ENCODE data around the gene MRI1.
"Not testable (repeated sequence)": the region's sequence is repeated elsewhere in the genome, so short reads cannot be mapped to it uniquely, and the experiment has no call there.

Gene MRI1

DNA sequence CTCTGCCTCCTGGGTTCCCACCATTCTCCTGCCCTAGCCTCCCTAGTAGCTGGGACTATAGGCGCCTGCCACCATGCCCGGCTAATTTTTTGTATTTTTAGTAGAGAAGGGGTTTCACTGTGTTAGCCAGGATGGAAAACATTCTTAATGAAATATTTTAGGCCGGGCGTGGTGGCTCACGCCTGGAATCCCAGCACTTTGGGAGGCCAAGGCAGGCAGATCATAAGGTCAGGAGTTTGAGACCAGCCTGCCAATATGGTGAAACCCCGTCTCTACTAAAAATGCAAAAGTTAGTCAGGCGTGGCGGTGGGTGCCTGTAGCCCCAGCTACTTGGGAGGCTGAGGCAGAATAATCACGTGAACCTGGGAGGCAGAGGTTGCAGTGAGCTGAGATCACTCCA, 29.0 kb downstream of the MRI1 start:
- not testable (repeated sequence) for H3K36me3 ChIP-seq (replicated peaks in 1 of 2; ENCODE audit: control insufficient read depth in 2 of 2, insufficient read depth in 2 of 2, low read length in 2 of 2); H2BK12ac ChIP-seq (ENCODE audit: low read length); H2BK120ac ChIP-seq (ENCODE audit: low read depth, low read length); H2AFZ ChIP-seq (ENCODE audit: low read length); H3K4me3 ChIP-seq (ENCODE audit: low read length in 2 of 2); H3K4me2 ChIP-seq (ENCODE audit: insufficient read depth, low read length, poor library complexity, severe bottlenecking); H3K9me3 ChIP-seq (replicated peaks in 1 of 2; ENCODE audit: control insufficient read depth in 2 of 2, insufficient read depth in 1 of 2, low read depth in 1 of 2, low read length in 2 of 2); H3K18ac ChIP-seq (ENCODE audit: low read length); H2BK15ac ChIP-seq (ENCODE audit: low read length); H3K9ac ChIP-seq (ENCODE audit: low read depth, low read length, poor library complexity); H3K4ac ChIP-seq (ENCODE audit: low read length); H3K14ac ChIP-seq (ENCODE audit: low read length); H4K91ac ChIP-seq (ENCODE audit: low read depth, low read length, poor library complexity); H3K4me1 ChIP-seq (ENCODE audit: control insufficient read depth in 2 of 2, insufficient read depth in 1 of 2, low read depth in 1 of 2, low read length in 2 of 2); DNase-seq (ENCODE audit: low spot score); H4K8ac ChIP-seq (ENCODE audit: low read depth, low read length); H3K27ac ChIP-seq (replicated peaks; ENCODE audit: low read length); H2BK5ac ChIP-seq (ENCODE audit: low read length); H2AK5ac ChIP-seq (ENCODE audit: low read depth, low read length); H3K23ac ChIP-seq (ENCODE audit: low read depth, low read length, poor library complexity); H3K27me3 ChIP-seq (ENCODE audit: control insufficient read depth in 3 of 3, insufficient read depth in 3 of 3, low read depth in 1 of 3, low read length in 3 of 3)
- WGBS, 2 donors (ENCODE audit: extremely low coverage in 2 of 2, insufficient read length in 2 of 2, insufficient replicate concordance in 1 of 2), result no CpG with 5 or more reads among the region's 9 CpGs
- H3K79me1 ChIP-seq (ENCODE audit: low read depth, low read length), result peaks cover 11% of the 10 kb centered on the region

- peak overlapping the region; percentile 86 for H2AFZ ChIP-seq (ENCODE audit: low read length)
- H3K36me3 ChIP-seq (replicated peaks in 1 of 2; ENCODE audit: control insufficient read depth in 2 of 2, insufficient read depth in 2 of 2, low read length in 2 of 2), result peaks cover 0 to 4% of the 10 kb centered on the region in 2 donors
- H3K4me3 ChIP-seq (ENCODE audit: low read length in 2 of 2), result peak overlapping the region in 1 of 2 donors; percentile 94
- H2AK5ac ChIP-seq (ENCODE audit: low read depth, low read length), result no peak overlapping the region
- no peak overlapping the region for H2BK5ac ChIP-seq (ENCODE audit: low read length)
- H3K4me1 ChIP-seq (ENCODE audit: control insufficient read depth in 2 of 2, insufficient read depth in 1 of 2, low read depth in 1 of 2, low read length in 2 of 2), result peaks cover 4 to 9% of the 10 kb centered on the region in 2 donors
- no CpG with 5 or more reads among the region's 8 CpGs for WGBS, 2 donors (ENCODE audit: extremely low coverage in 2 of 2, insufficient read length in 2 of 2, insufficient replicate concordance in 1 of 2)
- no peak for DNase-seq (ENCODE audit: low spot score)
- H3K9me3 ChIP-seq (replicated peaks in 1 of 2; ENCODE audit: control insufficient read depth in 2 of 2, insufficient read depth in 1 of 2, low read depth in 1 of 2, low read length in 2 of 2), result no peaks in the 10 kb centered on the region
- no peak overlapping the region for H3K9ac ChIP-seq (ENCODE audit: low read depth, low read length, poor library complexity)
- no peak overlapping the region for H2BK120ac ChIP-seq (ENCODE audit: low read depth, low read length)
- no peaks in the 10 kb centered on the region for H3K27me3 ChIP-seq (ENCODE audit: control insufficient read depth in 3 of 3, insufficient read depth in 3 of 3, low read depth in 1 of 3, low read length in 3 of 3)
- peaks cover 11% of the 10 kb centered on the region for H3K79me1 ChIP-seq (ENCODE audit: low read depth, low read length)
- H3K4ac ChIP-seq (ENCODE audit: low read length), result no peak overlapping the region
- no peak overlapping the region for H3K27ac ChIP-seq (replicated peaks; ENCODE audit: low read length)
- no peak overlapping the region for H3K18ac ChIP-seq (ENCODE audit: low read length)
- H2BK15ac ChIP-seq (ENCODE audit: low read length), result peak overlapping the region; percentile 55
- H3K4me2 ChIP-seq (ENCODE audit: insufficient read depth, low read length, poor library complexity, severe bottlenecking), result peak overlapping the region; percentile 57
- no peak overlapping the region for H2BK12ac ChIP-seq (ENCODE audit: low read length)
- H3K14ac ChIP-seq (ENCODE audit: low read length), result peak overlapping the region; percentile 21
- no peak overlapping the region for H3K23ac ChIP-seq (ENCODE audit: low read depth, low read length, poor library complexity)
- no peak overlapping the region for H4K8ac ChIP-seq (ENCODE audit: low read depth, low read length)
- H4K91ac ChIP-seq (ENCODE audit: low read depth, low read length, poor library complexity), result no peak overlapping the region
Measured at GRCh38 chr19:13794398-13794756, 30.1 kb downstream of the MRI1 start.

- H4K91ac ChIP-seq (ENCODE audit: low read depth, low read length, poor library complexity), result no peak within 1 kb of the TSS
- peak within 1 kb of the TSS; percentile 71 for H3K14ac ChIP-seq (ENCODE audit: low read length)
- no peak within 1 kb of the TSS for H2BK12ac ChIP-seq (ENCODE audit: low read length)
- no peaks in the 10 kb centered on the region for H3K27me3 ChIP-seq (ENCODE audit: control insufficient read depth in 3 of 3, insufficient read depth in 3 of 3, low read depth in 1 of 3, low read length in 3 of 3)
- peak within 1 kb of the TSS; percentile 96 for H2BK5ac ChIP-seq (ENCODE audit: low read length)
- H3K9ac ChIP-seq (ENCODE audit: low read depth, low read length, poor library complexity), result peak within 1 kb of the TSS; percentile 88
- peak within 1 kb of the TSS; percentile 94 to 96 for H3K4me3 ChIP-seq (ENCODE audit: low read length in 2 of 2)
- H4K8ac ChIP-seq (ENCODE audit: low read depth, low read length), result peak within 1 kb of the TSS; percentile 65
- no CpG with 5 or more reads among the region's 71 CpGs for WGBS, 2 donors (ENCODE audit: extremely low coverage in 2 of 2, insufficient read length in 2 of 2, insufficient replicate concordance in 1 of 2)
- peaks cover 4 to 8% of the 10 kb centered on the region in 2 donors for H3K36me3 ChIP-seq (replicated peaks in 1 of 2; ENCODE audit: control insufficient read depth in 2 of 2, insufficient read depth in 2 of 2, low read length in 2 of 2)
- peak within 1 kb of the TSS; percentile 89 for H3K23ac ChIP-seq (ENCODE audit: low read depth, low read length, poor library complexity)
- H3K4me1 ChIP-seq (ENCODE audit: control insufficient read depth in 2 of 2, insufficient read depth in 1 of 2, low read depth in 1 of 2, low read length in 2 of 2), result peaks cover 4 to 9% of the 10 kb centered on the region in 2 donors
- H3K79me1 ChIP-seq (ENCODE audit: low read depth, low read length), result peaks cover 13% of the 10 kb centered on the region
- H2BK15ac ChIP-seq (ENCODE audit: low read length), result peak within 1 kb of the TSS; percentile 85
- H3K4ac ChIP-seq (ENCODE audit: low read length), result no peak within 1 kb of the TSS
- H3K4me2 ChIP-seq (ENCODE audit: insufficient read depth, low read length, poor library complexity, severe bottlenecking), result peak within 1 kb of the TSS; percentile 83
- H2BK120ac ChIP-seq (ENCODE audit: low read depth, low read length), result no peak within 1 kb of the TSS
- DNase-seq (ENCODE audit: low spot score), result peak; percentile 100
- H3K9me3 ChIP-seq (replicated peaks in 1 of 2; ENCODE audit: control insufficient read depth in 2 of 2, insufficient read depth in 1 of 2, low read depth in 1 of 2, low read length in 2 of 2), result no peaks in the 10 kb centered on the region
- peak within 1 kb of the TSS; percentile 89 for H2AFZ ChIP-seq (ENCODE audit: low read length)
- H3K27ac ChIP-seq (replicated peaks; ENCODE audit: low read length), result no peak within 1 kb of the TSS
- peak within 1 kb of the TSS; percentile 98 for H3K18ac ChIP-seq (ENCODE audit: low read length)
- H2AK5ac ChIP-seq (ENCODE audit: low read depth, low read length), result peak within 1 kb of the TSS; percentile 75
Measured at GRCh38 chr19:13794757-13795589, 30.7 kb downstream of the MRI1 start, which contains the start of gene ZSWIM4. Gene ZSWIM4 (plus strand): TSS chr19:13795443. CDS start chr19:13795649, 206 bp downstream.

DNA sequence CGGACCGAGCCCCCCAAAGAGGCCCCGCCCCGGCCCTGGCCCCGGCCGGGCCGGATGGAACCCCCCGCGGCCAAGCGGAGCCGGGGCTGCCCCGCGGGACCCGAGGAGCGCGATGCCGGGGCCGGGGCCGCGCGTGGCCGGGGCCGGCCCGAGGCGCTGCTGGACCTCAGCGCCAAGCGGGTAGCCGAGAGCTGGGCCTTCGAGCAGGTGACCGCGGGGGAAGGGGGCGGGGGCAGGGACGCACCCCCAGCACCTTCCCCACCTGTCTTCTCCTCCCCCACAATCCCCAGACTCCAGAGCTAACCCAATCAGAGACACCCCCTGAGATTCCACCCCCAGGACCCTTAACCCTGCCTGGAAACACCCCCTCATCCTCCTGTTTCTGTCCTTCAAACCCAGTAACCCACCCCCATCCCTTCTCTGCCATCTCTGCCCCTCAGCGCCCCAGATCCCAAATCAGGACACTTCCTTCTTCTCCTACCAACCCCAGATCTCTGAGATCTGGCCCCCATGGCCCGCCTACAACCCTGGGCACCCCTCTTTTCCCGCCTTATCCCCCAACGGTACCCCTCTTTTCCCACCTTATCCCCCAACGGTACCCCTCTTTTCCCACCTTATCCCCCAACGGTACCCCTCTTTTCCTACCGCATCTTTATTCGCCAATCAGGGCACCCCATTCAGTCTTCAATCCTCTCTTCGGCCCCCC, 31.4 kb downstream of the MRI1 start:
- Histone ChIP-seq H3K27me3 (ENCODE audit: control insufficient read depth in 3 of 3, insufficient read depth in 3 of 3, low read depth in 1 of 3, low read length in 3 of 3) (no peaks in the 10 kb centered on the region), H2BK12ac (ENCODE audit: low read length) (no peak overlapping the region), H3K36me3 (replicated peaks in 1 of 2; ENCODE audit: control insufficient read depth in 2 of 2, insufficient read depth in 2 of 2, low read length in 2 of 2) (peaks cover 6 to 11% of the 10 kb centered on the region in 2 donors), H2BK15ac (ENCODE audit: low read length) (peak overlapping the region; percentile 85), H3K79me1 (ENCODE audit: low read depth, low read length) (peaks cover 13% of the 10 kb centered on the region), H2AFZ (ENCODE audit: low read length) (peak overlapping the region; percentile 89), H2BK5ac (ENCODE audit: low read length) (peak overlapping the region; percentile 96), H3K9me3 (replicated peaks in 1 of 2; ENCODE audit: control insufficient read depth in 2 of 2, insufficient read depth in 1 of 2, low read depth in 1 of 2, low read length in 2 of 2) (no peaks in the 10 kb centered on the region), H3K18ac (ENCODE audit: low read length) (peak overlapping the region; percentile 98), H3K4ac (ENCODE audit: low read length) (no peak overlapping the region), H4K8ac (ENCODE audit: low read depth, low read length) (peak overlapping the region; percentile 65), H3K4me3 (ENCODE audit: low read length in 2 of 2) (peak overlapping the region; percentile 94 to 96), H2BK120ac (ENCODE audit: low read depth, low read length) (no peak overlapping the region), H3K23ac (ENCODE audit: low read depth, low read length, poor library complexity) (peak overlapping the region; percentile 89), H3K27ac (replicated peaks; ENCODE audit: low read length) (no peak overlapping the region), H4K91ac (ENCODE audit: low read depth, low read length, poor library complexity) (no peak overlapping the region), H2AK5ac (ENCODE audit: low read depth, low read length) (peak overlapping the region; percentile 75), H3K4me1 (ENCODE audit: control insufficient read depth in 2 of 2, insufficient read depth in 1 of 2, low read depth in 1 of 2, low read length in 2 of 2) (peaks cover 4 to 9% of the 10 kb centered on the region in 2 donors), H3K4me2 (ENCODE audit: insufficient read depth, low read length, poor library complexity, severe bottlenecking) (peak overlapping the region; percentile 83), H3K14ac (ENCODE audit: low read length) (peak overlapping the region; percentile 71), H3K9ac (ENCODE audit: low read depth, low read length, poor library complexity) (peak overlapping the region; percentile 88)
- no peak for DNase-seq (ENCODE audit: low spot score)
- no CpG with 5 or more reads among the region's 42 CpGs for WGBS, 2 donors (ENCODE audit: extremely low coverage in 2 of 2, insufficient read length in 2 of 2, insufficient replicate concordance in 1 of 2)

Data from neuronal stem cell (in vitro differentiated cells).